Stimulated activated CD8-positive, alpha-beta memory T cell treated with anti-CD3 and anti-CD28 coated beads, Interleukin-4, amount 100 ng/mL, for 24 hours (primary cell): ENCODE data around the gene LRRC47.

ENCODE experiments used
- DNase-seq: peaks from one replicate; pipeline ENCODE4 v3.0.0-alpha.2; 2020; ENCODE audit warnings: low read depth

LRRC47 gene

GRCh38 chr1:3732434-3733093 lies 63.7 kb downstream of the LRRC47 start:
- DNase-seq, result no peak

DNA sequence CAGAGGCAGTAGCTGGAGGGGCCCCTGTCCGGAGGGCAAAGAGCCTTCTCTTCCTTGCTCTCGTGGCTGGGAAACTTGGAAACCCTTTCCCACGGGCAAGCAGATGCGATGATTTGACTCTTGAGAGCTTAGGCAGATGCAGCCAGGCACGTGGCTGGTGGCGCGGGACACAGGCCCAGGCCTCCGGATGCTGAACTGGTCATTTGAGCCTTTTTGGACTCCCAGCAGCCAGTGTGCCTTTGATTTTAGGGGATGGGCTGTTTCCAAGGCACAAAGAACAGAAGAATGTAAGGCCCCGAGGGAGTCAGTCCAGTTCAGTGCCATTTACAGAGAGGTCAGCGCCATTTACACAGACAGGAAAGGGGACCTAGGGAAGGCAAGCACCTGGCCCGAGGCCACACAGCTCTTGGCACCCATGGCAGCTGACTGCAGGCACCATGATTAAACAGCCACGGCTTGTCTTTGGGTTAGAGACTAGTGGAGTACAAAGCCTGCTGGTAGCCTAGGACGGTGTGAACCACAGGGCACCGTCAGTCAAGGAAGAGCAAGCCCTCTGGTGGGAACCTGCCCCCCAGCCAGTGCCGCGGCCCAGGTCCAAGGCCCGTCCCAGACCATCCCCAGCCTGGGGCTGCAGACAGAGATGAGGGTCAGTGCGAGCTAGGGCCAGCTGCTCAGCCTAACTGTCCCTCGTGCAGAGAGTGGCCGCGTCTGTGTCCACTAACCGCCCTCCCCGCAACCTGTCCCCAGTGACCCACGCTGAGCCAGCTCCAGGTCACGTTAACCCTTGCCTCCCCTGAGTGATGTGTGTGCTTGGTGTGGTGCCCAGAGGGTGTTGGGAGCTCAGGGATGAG lies 64.5 kb downstream of the LRRC47 start:
- DNase-seq, result no peak

DNA sequence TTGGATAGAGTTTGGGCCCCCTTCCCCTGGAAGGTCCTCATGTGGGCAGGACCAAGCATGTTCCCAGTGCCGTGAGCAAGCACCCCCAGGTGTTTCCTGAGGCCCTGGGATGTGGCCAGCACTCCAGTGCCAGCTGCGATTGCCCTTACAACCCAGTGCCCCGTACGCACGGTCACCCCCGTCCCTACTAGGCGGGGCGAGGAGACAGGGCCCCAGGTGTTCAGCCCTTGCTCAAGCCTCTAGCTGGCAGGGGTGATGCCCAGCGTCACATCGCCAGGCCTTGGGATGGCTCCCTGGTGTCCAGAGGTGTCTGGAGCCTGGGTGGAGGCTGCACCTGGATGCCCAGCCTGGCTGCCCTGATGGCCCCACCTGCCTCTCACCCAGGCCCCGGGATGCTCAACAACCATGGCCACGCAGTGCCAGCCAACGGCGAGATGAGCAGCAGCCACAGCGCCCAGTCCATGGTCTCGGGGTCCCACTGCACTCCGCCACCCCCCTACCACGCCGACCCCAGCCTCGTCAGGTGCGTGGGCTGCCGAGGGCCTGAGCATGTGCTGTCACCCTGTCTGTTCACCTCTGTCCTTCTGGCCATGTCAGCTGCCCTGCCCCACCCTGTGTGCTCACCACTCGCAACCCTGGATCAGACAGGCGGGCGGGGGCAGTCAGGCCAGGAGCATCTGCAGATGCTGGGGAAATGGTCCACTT lies 65.6 kb downstream of the LRRC47 start:
- no peak for DNase-seq

DNA sequence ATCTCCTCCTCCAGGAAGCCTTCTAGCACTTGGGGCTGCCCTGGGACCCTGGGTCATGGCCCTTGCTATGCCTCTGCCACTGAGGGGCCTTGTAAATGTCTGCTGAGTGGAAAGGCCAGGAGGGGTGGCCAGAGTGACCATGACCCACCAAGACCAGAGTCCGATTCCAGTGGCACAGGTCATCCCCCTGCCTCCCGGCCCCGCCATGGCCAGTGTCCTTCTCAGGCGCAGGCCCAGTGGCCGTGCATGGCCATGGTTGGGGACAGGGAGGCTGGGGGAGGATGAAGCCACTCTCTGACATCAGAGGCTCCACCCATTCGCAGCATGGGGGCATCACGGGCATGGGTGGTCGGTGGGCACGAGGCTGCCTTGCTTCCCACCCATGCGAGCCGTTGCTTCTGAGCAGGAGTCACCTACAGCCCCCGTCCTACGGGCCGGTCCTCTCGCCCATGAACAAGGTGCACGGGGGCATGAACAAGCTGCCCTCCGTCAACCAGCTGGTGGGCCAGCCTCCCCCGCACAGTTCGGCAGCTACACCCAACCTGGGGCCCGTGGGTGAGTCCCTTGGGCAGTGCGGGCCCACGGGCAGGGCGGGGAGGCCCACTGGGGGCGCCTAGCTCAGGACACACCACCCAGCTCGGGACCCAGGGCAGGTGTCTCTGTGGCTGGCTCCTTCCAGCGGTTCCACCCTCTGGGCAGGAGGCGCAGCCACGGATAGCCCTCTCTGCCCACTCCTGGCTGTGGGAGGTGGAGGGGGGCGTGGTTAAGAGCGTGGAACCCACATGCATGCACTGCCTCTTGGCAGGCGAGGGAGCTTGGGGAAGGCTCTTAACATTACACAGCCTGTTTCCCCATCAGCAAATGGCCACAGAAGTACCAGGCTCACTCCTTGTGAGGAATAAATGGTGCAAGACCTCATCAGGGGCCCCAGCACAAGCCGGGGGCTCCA lies 66.4 kb downstream of the LRRC47 start:
- no peak for DNase-seq
